HG03575 (cell line): ENCODE results near the gene SYNPO.

ENCODE experiments used
- ATAC-seq: cut with Tn5 transposase; IDR thresholded peaks from one replicate; pipeline ENCODE4 v1.9.1; 2021; ENCODE audit not compliant: unreplicated experiment, insufficient number of reproducible peaks, low FRiP score; ENCODE audit errors: extremely low read depth

SYNPO gene

DNA sequence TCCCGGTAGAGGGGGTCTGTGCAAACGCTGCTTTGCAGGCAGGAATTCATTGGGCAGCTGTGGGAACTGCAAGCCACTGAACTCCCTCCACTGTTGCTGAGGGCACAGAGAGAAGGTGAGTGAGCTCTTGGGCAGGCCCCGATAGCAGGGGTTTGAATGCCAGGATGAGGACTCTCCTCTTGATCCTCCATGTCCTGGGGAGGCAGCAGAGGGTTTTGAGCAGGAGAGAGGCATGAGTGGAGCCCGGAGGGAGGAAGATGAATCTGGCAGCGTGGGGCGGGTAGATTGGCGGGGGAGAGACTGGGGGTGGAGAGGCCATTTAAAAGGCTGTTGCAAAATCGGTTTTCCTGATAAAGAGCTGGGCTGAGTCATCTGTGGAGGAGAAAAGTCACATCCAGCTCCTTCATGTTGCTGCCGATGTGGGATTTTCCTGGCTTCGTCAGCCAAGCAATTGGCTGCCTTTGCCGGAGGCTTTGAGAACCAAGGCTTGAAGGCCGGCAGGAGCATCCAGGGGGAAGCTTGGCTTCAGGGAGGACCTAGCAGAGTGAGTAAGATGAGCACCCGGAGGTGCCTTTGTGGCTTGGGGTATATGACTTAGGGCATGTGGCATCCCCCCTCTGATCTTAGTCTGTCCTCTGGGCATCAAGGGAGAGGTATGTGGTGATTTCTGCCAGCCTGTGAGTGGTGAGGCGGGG lies at the start of gene SYNPO:
Gene SYNPO, plus strand, starts transcription at position 350 of the 695 bp plus-strand sequence. CDS start 7,616 bp downstream, outside the sequence.
- ATAC-seq = no peak

GRCh38 chr5:150590979-150591695 lies 49.3 kb upstream of the SYNPO start:
- ATAC-seq = no peak

GRCh38 chr5:150593593-150593992 lies 46.9 kb upstream of the SYNPO start:
- no peak for ATAC-seq

- no peak for ATAC-seq
These were observed 46.5 kb upstream of the SYNPO start for GRCh38 chr5:150593996-150594395.

- no peak for ATAC-seq
These were observed 44.9 kb upstream of the SYNPO start for GRCh38 chr5:150595466-150596031.

DNA sequence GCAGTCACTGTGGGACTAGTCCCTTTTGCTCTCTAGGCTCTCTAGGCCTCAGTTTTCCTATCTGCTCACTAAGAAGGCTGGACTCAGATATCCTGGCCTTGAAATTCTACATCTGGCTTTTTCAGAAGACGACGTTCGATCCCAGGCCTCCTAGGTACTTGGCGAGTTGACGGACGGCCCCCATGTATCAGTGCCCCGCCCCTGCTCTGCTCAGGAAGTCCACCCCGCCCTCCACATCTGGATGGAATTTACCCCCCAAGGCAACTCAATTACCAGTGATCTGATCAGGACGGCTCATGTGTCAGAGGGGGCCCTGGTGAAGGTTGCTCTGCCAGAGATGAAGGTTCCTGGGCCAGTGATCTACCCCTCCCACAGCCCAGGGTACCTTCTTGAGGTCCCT lies 44.1 kb upstream of the SYNPO start:
- ATAC-seq = no peak

GRCh38 chr5:150596826-150597225 lies 43.6 kb upstream of the SYNPO start:
- no peak for ATAC-seq

GRCh38 chr5:150598006-150598405 lies 42.5 kb upstream of the SYNPO start:
- no peak for ATAC-seq

DNA sequence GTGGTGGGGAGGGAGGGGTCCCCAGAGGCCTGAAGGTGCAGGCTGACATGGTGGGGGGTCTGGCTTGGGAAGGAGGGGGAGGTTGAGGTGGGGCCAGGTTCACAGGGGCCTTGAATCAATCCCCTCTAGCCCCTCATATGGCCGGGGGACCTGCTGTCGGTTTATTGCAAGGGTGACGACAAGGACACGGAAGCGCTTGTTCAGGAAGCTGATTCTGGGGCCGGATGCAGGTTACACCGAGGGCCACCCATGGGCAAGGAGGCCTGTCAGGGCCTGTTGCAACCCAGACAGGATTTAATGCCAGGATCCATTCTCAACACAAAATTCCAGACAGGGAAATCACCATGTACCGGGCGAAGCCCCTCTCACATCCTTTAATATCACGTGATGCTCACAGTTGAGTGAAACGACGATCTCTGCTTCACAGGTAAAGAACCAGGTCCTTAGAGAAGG lies 41.6 kb upstream of the SYNPO start:
- no peak for ATAC-seq

DNA sequence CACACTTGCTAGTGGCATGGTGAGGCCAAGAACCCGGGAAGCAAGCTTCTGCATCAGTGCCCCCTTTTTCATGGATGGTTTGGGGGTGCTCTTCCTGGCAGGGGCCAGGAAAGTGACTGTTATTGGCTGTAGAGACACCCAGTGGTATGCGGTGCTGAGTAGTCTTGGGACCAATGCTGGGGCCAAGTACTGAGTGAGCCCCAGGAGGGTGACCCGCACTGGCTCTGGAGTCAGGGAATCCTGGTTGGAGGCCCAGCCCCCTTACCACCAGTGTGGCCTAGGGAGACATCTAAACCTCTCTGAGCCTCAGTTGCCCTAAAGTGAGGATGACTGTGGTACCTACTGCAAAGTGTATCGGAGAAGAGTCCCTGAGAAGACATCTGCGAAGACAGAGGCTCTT lies 41.2 kb upstream of the SYNPO start:
- no peak for ATAC-seq

GRCh38 chr5:150599917-150600511 lies 40.4 kb upstream of the SYNPO start:
- no peak for ATAC-seq

DNA sequence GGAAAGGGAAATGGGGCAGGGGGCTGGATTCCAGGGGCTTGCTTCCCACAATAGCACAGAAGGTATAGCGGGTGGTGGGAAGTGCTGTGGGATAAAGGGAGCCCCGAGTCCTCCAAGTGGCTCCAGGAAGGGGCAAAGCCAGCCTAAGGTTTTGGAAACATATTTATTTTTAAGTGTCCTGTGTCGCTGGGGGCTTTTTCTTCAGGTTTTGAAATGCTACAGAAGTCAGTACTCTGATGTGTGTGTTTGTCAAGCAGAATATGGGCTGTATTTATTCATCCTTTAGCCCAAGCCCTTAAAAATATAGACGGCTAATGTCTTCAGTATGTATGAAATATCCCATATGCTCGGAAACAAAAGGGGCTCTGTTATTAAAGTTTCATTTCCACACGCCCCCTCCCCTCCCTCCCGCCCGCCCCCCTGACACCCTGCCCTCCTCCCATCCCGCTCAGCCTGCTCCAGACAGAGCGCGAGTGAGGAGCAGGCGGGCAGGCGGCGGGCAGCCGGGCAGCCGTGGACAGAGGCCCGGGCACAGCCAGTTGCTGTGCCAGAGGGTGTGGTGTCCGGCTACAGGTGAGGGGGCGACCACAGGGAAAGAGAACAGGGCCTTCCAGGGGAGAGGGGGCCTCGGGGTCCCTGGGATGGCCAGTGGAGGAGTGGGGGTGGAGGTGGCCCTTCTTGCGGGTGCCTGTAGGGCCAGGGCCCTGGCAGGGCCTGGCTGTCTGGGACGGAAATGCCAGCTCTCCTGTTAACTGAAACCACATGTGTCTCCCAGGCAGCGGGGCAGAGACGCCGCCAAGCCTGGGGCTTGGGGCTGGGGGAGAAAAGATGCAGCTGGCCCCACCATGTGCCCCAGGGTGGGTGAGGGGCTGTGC lies 39.6 kb upstream of the SYNPO start:
- ATAC-seq = no peak

DNA sequence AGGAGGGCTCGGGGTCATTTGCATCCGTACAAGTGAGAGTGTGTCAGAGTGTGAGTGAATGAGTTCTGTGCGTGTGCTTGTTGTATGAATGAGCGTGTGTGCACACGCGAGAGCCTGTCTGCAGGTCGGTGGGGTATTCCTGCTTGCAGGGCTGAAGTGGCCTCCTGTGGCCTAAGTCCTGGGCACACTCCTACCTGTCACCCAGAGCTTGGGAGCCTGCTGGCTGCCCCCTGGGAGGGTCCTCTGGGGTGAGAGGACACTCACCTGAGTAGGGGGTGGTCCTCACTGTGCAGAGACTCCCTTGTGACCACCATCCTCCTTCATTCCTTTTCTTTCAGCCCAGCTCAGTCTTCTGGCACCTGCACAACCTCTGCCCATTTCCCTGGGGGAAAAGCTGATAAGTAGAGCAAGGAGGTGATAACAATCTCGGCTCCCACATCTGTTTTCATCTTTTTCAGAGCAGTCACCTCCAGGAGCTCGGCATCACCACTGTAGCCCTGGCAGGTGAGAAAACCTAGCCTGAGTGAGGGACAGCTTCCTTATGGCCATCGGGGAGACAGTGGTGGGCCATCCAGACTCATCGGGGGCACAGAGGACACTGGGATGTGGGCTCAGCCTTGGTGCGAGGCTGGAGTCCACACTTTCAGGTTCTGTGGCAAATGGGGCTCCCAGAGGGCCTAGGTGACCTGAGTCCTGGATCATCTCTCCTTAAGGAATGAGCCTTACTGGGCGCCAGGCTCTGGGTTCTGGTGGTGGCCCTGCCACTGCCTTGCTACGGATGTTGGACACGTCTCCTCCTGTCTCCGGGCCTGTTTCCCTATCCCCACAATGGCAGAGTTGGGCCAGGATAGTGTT lies 38.7 kb upstream of the SYNPO start:
- no peak for ATAC-seq

GRCh38 chr5:150603052-150603451 lies 37.4 kb upstream of the SYNPO start:
- ATAC-seq = no peak

GRCh38 chr5:150603491-150603890 lies 37.0 kb upstream of the SYNPO start:
- no peak for ATAC-seq

DNA sequence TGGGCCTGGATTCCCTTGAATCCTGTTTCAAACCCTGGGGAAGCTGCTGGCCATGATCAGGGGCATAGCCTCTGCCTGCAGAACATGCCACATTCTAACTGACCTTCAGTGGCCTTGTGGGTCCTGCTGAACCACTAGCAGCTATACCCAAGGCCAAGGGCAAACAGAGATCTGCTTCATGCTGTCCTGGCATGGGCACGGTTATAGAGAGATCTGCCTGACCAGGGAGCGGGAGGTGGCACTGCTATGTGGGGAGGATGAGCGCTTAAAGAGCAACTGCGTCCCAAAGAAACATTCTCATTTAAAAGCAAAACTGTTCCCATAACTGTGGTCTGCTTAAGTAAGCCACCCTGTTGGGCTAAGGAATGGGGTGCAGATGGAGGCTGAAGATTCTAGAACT lies 36.5 kb upstream of the SYNPO start:
- no peak for ATAC-seq

GRCh38 chr5:150604894-150605440 lies 35.5 kb upstream of the SYNPO start:
- ATAC-seq = no peak

- ATAC-seq = no peak
These were observed 34.9 kb upstream of the SYNPO start for GRCh38 chr5:150605546-150605945.
